Neural cell (in vitro differentiated cells): ENCODE results near the gene CLK3. TPM values are rescaled to one million over a fixed set of nuclear protein-coding genes. Genes with fewer than 3 reads are reported as not detected.

Experiments used
- H2AFZ ChIP-seq: fragments of 200-600, 300-800 bp; sonication (generic), shearing (Covaris generic); 2 replicates; pipeline ENCODE4 v1.6.0; 2014; ENCODE audit warnings: low read depth, mild to moderate bottlenecking, antibody characterized with exemption, low read length, moderate library complexity
- H3F3A ChIP-seq: fragments of 200-600 bp; shearing (Covaris generic); 2 replicates; pipeline ENCODE4 v1.6.1; 2016; ENCODE audit warnings: mild to moderate bottlenecking, moderate library complexity, mixed read lengths, antibody characterized with exemption, low read length; ENCODE audit not compliant: insufficient read depth, poor library complexity, severe bottlenecking
- H3K27ac ChIP-seq: fragments of 200-600, 300-800 bp; sonication (generic), shearing (Covaris generic); 2 replicates; pipeline ENCODE4 v1.5.1; 2014; ENCODE audit warnings: mild to moderate bottlenecking, low read length, moderate library complexity
- H3K27me3 ChIP-seq: fragments of 300-800, 200-600 bp; sonication (generic), shearing (Covaris generic); 2 replicates; pipeline ENCODE4 v1.6.0; 2014; ENCODE audit warnings: mild to moderate bottlenecking, low read depth, low read length, moderate library complexity; ENCODE audit not compliant: insufficient read depth
- H3K36me3 ChIP-seq: fragments of 300-800, 200-600 bp; sonication (generic), shearing (Covaris generic); 2 replicates; pipeline ENCODE4 v1.5.1; 2014; ENCODE audit warnings: mild to moderate bottlenecking, antibody characterized with exemption, low read length, moderate library complexity; ENCODE audit not compliant: insufficient read depth
- H3K4me2 ChIP-seq: fragments of 300-800, 200-600 bp; sonication (generic), shearing (Covaris generic); 2 replicates; pipeline ENCODE4 v1.6.0; 2014; ENCODE audit warnings: mild to moderate bottlenecking, low read length
- H3K4me3 ChIP-seq: fragments of 300-800, 200-600 bp; sonication (generic), shearing (Covaris generic); 2 replicates; pipeline ENCODE4 v1.5.1; 2014; ENCODE audit warnings: mild to moderate bottlenecking, low read length, moderate library complexity
- H3K79me2 ChIP-seq: fragments of 200-600 bp; shearing (Covaris generic); replicated peaks from 2 replicates; pipeline ENCODE4 v1.6.0; 2014; ENCODE audit warnings: mild to moderate bottlenecking, low read length, moderate library complexity; ENCODE audit not compliant: insufficient read depth
- H3K9ac ChIP-seq: fragments of 300-800, 200-600 bp; sonication (generic), shearing (Covaris generic); 2 replicates; pipeline ENCODE4 v1.6.1; 2016; ENCODE audit warnings: mild to moderate bottlenecking, low read length, mixed read lengths
- H3K9me2 ChIP-seq: fragments of 200-600 bp; shearing (Covaris generic); 2 replicates; pipeline ENCODE4 v1.6.1; 2016; ENCODE audit warnings: mild to moderate bottlenecking, low read length, mixed read lengths; ENCODE audit not compliant: insufficient read depth
- H3K9me3 ChIP-seq: fragments of 200-600, 300-800 bp; sonication (generic), shearing (Covaris generic); 2 replicates; pipeline ENCODE4 v1.6.1; 2016; ENCODE audit warnings: mild to moderate bottlenecking, mixed run types, low read length, moderate library complexity, mixed read lengths
- H4K20me1 ChIP-seq: fragments of 200-600 bp; shearing (Covaris generic); 2 replicates; pipeline ENCODE4 v1.6.1; 2016; ENCODE audit warnings: mild to moderate bottlenecking, mixed run types; ENCODE audit not compliant: insufficient read depth
- EP300 ChIP-seq: fragments of 450-650 bp; conservative IDR thresholded peaks from 2 replicates; pipeline ENCODE4 v1.6.1; 2014; ENCODE audit warnings: antibody characterized with exemption, mild to moderate bottlenecking, moderate library complexity; ENCODE audit not compliant: poor library complexity, severe bottlenecking
- EZH2 ChIP-seq: fragments of 200-600, 300-800 bp; shearing (Covaris generic), sonication (generic); IDR thresholded peaks from 2 replicates; pipeline ENCODE4 v1.6.1; 2014; ENCODE audit warnings: antibody characterized with exemption, low read length, borderline replicate concordance, mild to moderate bottlenecking; ENCODE audit not compliant: insufficient read depth, poor library complexity, severe bottlenecking
- MXI1 ChIP-seq: fragments of 450-650 bp; conservative IDR thresholded peaks from 2 replicates; pipeline ENCODE4 v1.6.1; 2014; ENCODE audit warnings: antibody characterized with exemption, mild to moderate bottlenecking; ENCODE audit not compliant: poor library complexity, severe bottlenecking
- POLR2AphosphoS5 ChIP-seq: IDR thresholded peaks from 2 replicates; pipeline ENCODE4 v1.6.1; 2012
- RAD21 ChIP-seq: fragments of 450-650 bp; conservative IDR thresholded peaks from 2 replicates; pipeline ENCODE4 v1.6.1; 2014; ENCODE audit warnings: antibody characterized with exemption, mild to moderate bottlenecking, moderate library complexity
- SMC3 ChIP-seq: fragments of 450-650 bp; conservative IDR thresholded peaks from 2 replicates; pipeline ENCODE4 v1.6.1; 2014; ENCODE audit warnings: antibody characterized with exemption, mild to moderate bottlenecking, moderate library complexity; ENCODE audit not compliant: poor library complexity
- TAF1 ChIP-seq: IDR thresholded peaks from 2 replicates; pipeline ENCODE4 v1.6.1; 2012; ENCODE audit warnings: low read depth
- polyA plus RNA-seq: library from polyadenylated mRNA; depleted of rRNA; stranded (reverse); fragments of >200 nt; gene quantifications from 2 replicates; pipeline ENCODE4 v1.2.3, GENCODE V29; 2014
- TF ChIP-seq, protein P1 (sequence below): fragments of 450-650 bp; IDR thresholded peaks from 2 replicates; pipeline ENCODE4 v1.5.1; 2014; ENCODE audit warnings: antibody characterized with exemption, mild to moderate bottlenecking, moderate library complexity; ENCODE audit not compliant: poor library complexity, severe bottlenecking
- TF ChIP-seq, protein P2 (sequence below): IDR thresholded peaks from 2 replicates; pipeline ENCODE4 v1.6.1; 2012; ENCODE audit warnings: borderline replicate concordance

Gene CLK3
- polyA plus RNA-seq, 1 donor from 2014 or later: 88.3 TPM

DNA sequence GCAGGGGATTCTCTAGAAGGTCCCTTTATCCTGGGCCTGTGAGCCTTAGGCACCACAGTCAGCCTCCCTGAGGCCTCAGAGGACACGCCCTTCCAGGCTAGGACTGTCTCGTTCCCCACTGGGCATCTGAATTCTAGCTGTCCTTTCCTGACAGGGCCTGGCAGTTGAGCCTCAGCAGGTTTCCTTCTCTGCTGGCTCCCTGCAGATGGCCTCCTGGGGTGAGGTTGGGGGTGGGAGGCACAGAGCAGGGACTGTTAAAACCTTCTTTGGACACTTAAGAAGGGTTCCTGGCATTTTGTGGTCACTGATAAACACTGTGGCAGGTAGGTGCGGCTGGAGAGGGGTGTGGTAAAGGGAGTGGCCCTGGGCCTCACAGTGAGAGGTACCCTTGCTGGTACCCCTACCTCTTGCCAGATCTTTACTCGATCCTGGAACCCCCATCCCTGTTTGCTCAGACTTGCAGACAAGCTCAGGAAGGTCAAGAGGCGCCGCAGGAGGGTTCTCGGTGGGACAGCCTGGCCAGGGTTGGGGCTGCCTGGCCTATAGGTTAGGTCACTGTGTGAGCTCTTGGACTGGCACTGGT is 8.5 kb downstream of the CLK3 start:
- H4K20me1 ChIP-seq: peaks cover 4% of the 10 kb centered on the region
- H3K79me2 ChIP-seq: peaks cover 5% of the 10 kb centered on the region
- H3K27me3 ChIP-seq: no peaks in the 10 kb centered on the region

DNA sequence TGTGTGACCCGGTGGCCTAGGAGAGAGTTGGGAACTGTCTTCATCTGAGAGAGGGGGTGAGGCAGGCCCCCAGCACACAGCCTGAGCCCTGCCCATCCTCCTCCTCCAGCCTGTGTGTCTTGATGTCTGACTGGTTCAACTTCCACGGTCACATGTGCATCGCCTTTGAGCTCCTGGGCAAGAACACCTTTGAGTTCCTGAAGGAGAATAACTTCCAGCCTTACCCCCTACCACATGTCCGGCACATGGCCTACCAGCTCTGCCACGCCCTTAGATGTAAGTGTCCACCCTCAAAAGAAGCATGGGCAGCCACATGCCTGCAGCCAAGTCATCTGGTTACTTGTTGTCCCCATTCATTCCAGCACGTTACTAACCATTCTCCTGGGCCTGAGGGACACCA is 10.1 kb downstream of the CLK3 start:
- Histone ChIP-seq H3K79me2 (peaks cover 5% of the 10 kb centered on the region), H2AFZ (no peak overlapping the region), H4K20me1 (peaks cover 4% of the 10 kb centered on the region), H3K36me3 (no peaks in the 10 kb centered on the region), H3K9ac (no peak overlapping the region), H3K4me2 (no peak overlapping the region), H3F3A (no peaks in the 10 kb centered on the region), H3K9me3 (no peaks in the 10 kb centered on the region), H3K4me3 (no peak overlapping the region), H3K27ac (no peak overlapping the region), H3K27me3 (no peaks in the 10 kb centered on the region), H3K9me2 (no peaks in the 10 kb centered on the region)
- TF ChIP-seq SMC3: no peak
- TF ChIP-seq, protein P1, sequence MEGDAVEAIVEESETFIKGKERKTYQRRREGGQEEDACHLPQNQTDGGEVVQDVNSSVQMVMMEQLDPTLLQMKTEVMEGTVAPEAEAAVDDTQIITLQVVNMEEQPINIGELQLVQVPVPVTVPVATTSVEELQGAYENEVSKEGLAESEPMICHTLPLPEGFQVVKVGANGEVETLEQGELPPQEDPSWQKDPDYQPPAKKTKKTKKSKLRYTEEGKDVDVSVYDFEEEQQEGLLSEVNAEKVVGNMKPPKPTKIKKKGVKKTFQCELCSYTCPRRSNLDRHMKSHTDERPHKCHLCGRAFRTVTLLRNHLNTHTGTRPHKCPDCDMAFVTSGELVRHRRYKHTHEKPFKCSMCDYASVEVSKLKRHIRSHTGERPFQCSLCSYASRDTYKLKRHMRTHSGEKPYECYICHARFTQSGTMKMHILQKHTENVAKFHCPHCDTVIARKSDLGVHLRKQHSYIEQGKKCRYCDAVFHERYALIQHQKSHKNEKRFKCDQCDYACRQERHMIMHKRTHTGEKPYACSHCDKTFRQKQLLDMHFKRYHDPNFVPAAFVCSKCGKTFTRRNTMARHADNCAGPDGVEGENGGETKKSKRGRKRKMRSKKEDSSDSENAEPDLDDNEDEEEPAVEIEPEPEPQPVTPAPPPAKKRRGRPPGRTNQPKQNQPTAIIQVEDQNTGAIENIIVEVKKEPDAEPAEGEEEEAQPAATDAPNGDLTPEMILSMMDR: no peak
- no peak for TF ChIP-seq EP300
- TF ChIP-seq, protein P2, sequence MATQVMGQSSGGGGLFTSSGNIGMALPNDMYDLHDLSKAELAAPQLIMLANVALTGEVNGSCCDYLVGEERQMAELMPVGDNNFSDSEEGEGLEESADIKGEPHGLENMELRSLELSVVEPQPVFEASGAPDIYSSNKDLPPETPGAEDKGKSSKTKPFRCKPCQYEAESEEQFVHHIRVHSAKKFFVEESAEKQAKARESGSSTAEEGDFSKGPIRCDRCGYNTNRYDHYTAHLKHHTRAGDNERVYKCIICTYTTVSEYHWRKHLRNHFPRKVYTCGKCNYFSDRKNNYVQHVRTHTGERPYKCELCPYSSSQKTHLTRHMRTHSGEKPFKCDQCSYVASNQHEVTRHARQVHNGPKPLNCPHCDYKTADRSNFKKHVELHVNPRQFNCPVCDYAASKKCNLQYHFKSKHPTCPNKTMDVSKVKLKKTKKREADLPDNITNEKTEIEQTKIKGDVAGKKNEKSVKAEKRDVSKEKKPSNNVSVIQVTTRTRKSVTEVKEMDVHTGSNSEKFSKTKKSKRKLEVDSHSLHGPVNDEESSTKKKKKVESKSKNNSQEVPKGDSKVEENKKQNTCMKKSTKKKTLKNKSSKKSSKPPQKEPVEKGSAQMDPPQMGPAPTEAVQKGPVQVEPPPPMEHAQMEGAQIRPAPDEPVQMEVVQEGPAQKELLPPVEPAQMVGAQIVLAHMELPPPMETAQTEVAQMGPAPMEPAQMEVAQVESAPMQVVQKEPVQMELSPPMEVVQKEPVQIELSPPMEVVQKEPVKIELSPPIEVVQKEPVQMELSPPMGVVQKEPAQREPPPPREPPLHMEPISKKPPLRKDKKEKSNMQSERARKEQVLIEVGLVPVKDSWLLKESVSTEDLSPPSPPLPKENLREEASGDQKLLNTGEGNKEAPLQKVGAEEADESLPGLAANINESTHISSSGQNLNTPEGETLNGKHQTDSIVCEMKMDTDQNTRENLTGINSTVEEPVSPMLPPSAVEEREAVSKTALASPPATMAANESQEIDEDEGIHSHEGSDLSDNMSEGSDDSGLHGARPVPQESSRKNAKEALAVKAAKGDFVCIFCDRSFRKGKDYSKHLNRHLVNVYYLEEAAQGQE: no peak
- no peak for TF ChIP-seq TAF1
- no peak for TF ChIP-seq MXI1
- TF ChIP-seq POLR2AphosphoS5: no peak
- TF ChIP-seq RAD21: no peak
- no peak for TF ChIP-seq EZH2

More for the DNA sequence above, 8.5 kb downstream of the CLK3 start:
- TF ChIP-seq, protein P1: no peak
- TF ChIP-seq EP300: no peak
- no peak for TF ChIP-seq SMC3
- TF ChIP-seq POLR2AphosphoS5: no peak
- no peak for TF ChIP-seq MXI1
- no peak for TF ChIP-seq EZH2
- TF ChIP-seq TAF1: no peak
- TF ChIP-seq RAD21: no peak
- TF ChIP-seq, protein P2: no peak
- Histone ChIP-seq H3K36me3 (no peaks in the 10 kb centered on the region), H3K27ac (no peak overlapping the region), H2AFZ (no peak overlapping the region), H3K9me2 (no peaks in the 10 kb centered on the region), H3K4me3 (no peak overlapping the region), H3K9me3 (no peaks in the 10 kb centered on the region), H3K4me2 (no peak overlapping the region), H3K9ac (no peak overlapping the region), H3F3A (no peaks in the 10 kb centered on the region)
